HepG2 (cell line): ENCODE measurements around the gene SHROOM1. TPM values are rescaled to one million over a fixed set of nuclear protein-coding genes. Genes with fewer than 3 reads are reported as not detected.

Experiments used
- ATAC-seq: fragments of 200-7000 bp; cut with Tn5 transposase; 3 replicates; pipeline ENCODE4 v1.9.1; 2020; ENCODE audit warnings: mild to moderate bottlenecking, moderate library complexity
- BruUV-seq: library from RNA; stranded (reverse); fragments of 400-500 nt; replicated peaks from 2 replicates; lab custom pipeline; 2021; lab: Mats Ljungman, UMichigan
- CTCF ChIA-PET: fragments of 300-600 bp; formaldehyde crosslinking; extraction: SDS; loops from one replicate; lab custom pipeline; 2021; ENCODE audit warnings: low total read pairs, inconsistent platforms, low intra/inter-chr PET ratio; lab: Yijun Ruan, JAX
- POLR2A ChIA-PET: fragments of 350-600 bp; sonication (Branson Sonifier 250); formaldehyde crosslinking; loops from one replicate; lab custom pipeline; 2020; ENCODE audit warnings: antibody characterized with exemption, inconsistent platforms; lab: Yijun Ruan, JAX
- DNase-seq: peaks from one replicate; pipeline ENCODE4 v3.0.0-alpha.2; 2015; ENCODE audit warnings: low spot score
- FAIRE-seq: peaks from 3 replicates; lab custom pipeline; 2011; peaks lifted over from hg19 to GRCh38; lab: Jason Lieb, UNC
- H2AFZ ChIP-seq: one replicate; pipeline ENCODE4 v1.6.1; 2011; ENCODE audit warnings: low read length, inconsistent platforms
- H3K27ac ChIP-seq: fragments of 300-600 bp; 3 replicates; pipeline ENCODE4 v1.8.0; 2011; ENCODE audit warnings: mixed run types, mild to moderate bottlenecking, mixed read lengths, low read length, inconsistent platforms; ENCODE audit not compliant: insufficient read depth; ENCODE audit errors: extremely low read length
- H3K27me3 ChIP-seq, 2 experiments: fragments of 200-600 bp in 1 of 2; 2 replicates in 1 of 2; 3 replicates in 1 of 2; pipeline versions ENCODE4 v1.6.0 to v1.8.0; 2011; ENCODE audit warnings: low read length in 2 of 2, mild to moderate bottlenecking in 2 of 2, moderate library complexity in 2 of 2, inconsistent platforms in 1 of 2; ENCODE audit not compliant: insufficient read depth in 2 of 2, control insufficient read depth in 1 of 2
- H3K36me3 ChIP-seq, 2 experiments: fragments of 200-600 bp in 1 of 2; replicated peaks in 1 of 2; 2 replicates in 1 of 2; 3 replicates in 1 of 2; pipeline versions ENCODE4 v1.5.1 to v1.8.0; 2011; ENCODE audit warnings: low read length in 2 of 2, inconsistent platforms in 1 of 2; ENCODE audit not compliant: insufficient read depth in 2 of 2, control insufficient read depth in 1 of 2
- H3K4me1 ChIP-seq: 2 replicates; pipeline ENCODE4 v1.5.1; 2012; ENCODE audit warnings: low read length, inconsistent platforms; ENCODE audit not compliant: insufficient read depth
- H3K4me2 ChIP-seq: 2 replicates; pipeline ENCODE4 v1.6.0; 2011; ENCODE audit warnings: low read depth, low read length, inconsistent platforms
- H3K4me3 ChIP-seq, 3 experiments: fragments of 200-600 bp in 1 of 3; sonication (generic), shearing (Covaris generic) in 1 of 3; replicated peaks in 1 of 3; 2 replicates each; pipeline ENCODE4 v1.5.1; 2011 to 2016; ENCODE audit warnings: low read length in 3 of 3, inconsistent platforms in 2 of 3, low read depth in 2 of 3, mild to moderate bottlenecking in 2 of 3, control low read depth in 1 of 3, mixed read lengths in 1 of 3; ENCODE audit not compliant: insufficient read depth in 1 of 3
- H3K79me2 ChIP-seq: one replicate; pipeline ENCODE4 v1.6.1; 2011; ENCODE audit warnings: low read length, inconsistent platforms; ENCODE audit not compliant: insufficient read depth
- H3K9ac ChIP-seq: 2 replicates; pipeline ENCODE4 v1.6.0; 2011; ENCODE audit warnings: mild to moderate bottlenecking, low read depth, low read length, inconsistent platforms; ENCODE audit not compliant: insufficient read depth
- H3K9me3 ChIP-seq: 2 replicates; pipeline ENCODE4 v1.5.1; 2012; ENCODE audit warnings: mild to moderate bottlenecking, low read length
- H4K20me1 ChIP-seq: 2 replicates; pipeline ENCODE4 v1.6.0; 2011; ENCODE audit warnings: inconsistent platforms, mild to moderate bottlenecking, low read length, moderate library complexity; ENCODE audit not compliant: insufficient read depth
- CREM ChIP-seq, 2 experiments: sonication (generic) in 1 of 2; formaldehyde crosslinking in 1 of 2; IDR thresholded peaks; 2 replicates each; pipeline versions ENCODE4 v1.4.0 to v1.6.1; 2016 to 2020; ENCODE audit warnings: antibody characterized with exemption in 1 of 2, mild to moderate bottlenecking in 1 of 2, missing genetic modification reagents in 1 of 2
- EP300 ChIP-seq, 3 experiments: sonication (generic) in 1 of 3; formaldehyde crosslinking in 1 of 3; IDR thresholded peaks; 2 replicates each; pipeline versions ENCODE4 v1.5.1 to v1.6.1; 2011 to 2020; ENCODE audit warnings: low read depth in 2 of 3, low read length in 2 of 3, borderline replicate concordance in 1 of 3, improper control_type of control experiment in 1 of 3, mild to moderate bottlenecking in 1 of 3, missing genetic modification reagents in 1 of 3, moderate library complexity in 1 of 3
- FOXP1 ChIP-seq, 2 experiments: fragments of 450-650 bp in 1 of 2; IDR thresholded peaks; 2 replicates each; pipeline ENCODE4 v1.6.1; 2017 to 2018; ENCODE audit warnings: antibody characterized with exemption in 1 of 2
- HNF1B ChIP-seq: sonication (generic); formaldehyde crosslinking; IDR thresholded peaks from 2 replicates; pipeline ENCODE4 v1.5.1; 2020; ENCODE audit warnings: mild to moderate bottlenecking, moderate library complexity, missing genetic modification reagents
- KMT2A ChIP-seq: sonication (generic); formaldehyde crosslinking; IDR thresholded peaks from 2 replicates; pipeline ENCODE4 v1.4.0; 2020; ENCODE audit warnings: missing genetic modification reagents
- POLR2AphosphoS5 ChIP-seq: IDR thresholded peaks from 2 replicates; pipeline ENCODE4 v1.6.1; 2012; ENCODE audit warnings: low read depth, low read length
- SALL1 ChIP-seq: sonication (generic); formaldehyde crosslinking; IDR thresholded peaks from 2 replicates; pipeline ENCODE4 v1.8.0; 2022; ENCODE audit warnings: mild to moderate bottlenecking, missing genetic modification reagents
- SAP130 ChIP-seq: IDR thresholded peaks from 2 replicates; pipeline ENCODE4 v1.6.1; 2016; ENCODE audit warnings: low read depth
- SUZ12 ChIP-seq: fragments of 150-350 bp; IDR thresholded peaks from 2 replicates; pipeline ENCODE4 v1.6.1; 2014; ENCODE audit warnings: low read depth, low read length
- TP53 ChIP-seq: sonication (generic); formaldehyde crosslinking; conservative IDR thresholded peaks from 2 replicates; pipeline ENCODE4 v1.4.0; 2020; ENCODE audit warnings: missing genetic modification reagents
- ZNF710 ChIP-seq: sonication (generic); formaldehyde crosslinking; IDR thresholded peaks from 2 replicates; pipeline ENCODE4 v1.5.0; 2020; ENCODE audit warnings: mild to moderate bottlenecking, missing genetic modification reagents, borderline replicate concordance
- ZNF761 ChIP-seq: sonication (generic); formaldehyde crosslinking; conservative IDR thresholded peaks from 2 replicates; pipeline ENCODE4 v1.4.0; 2020; ENCODE audit warnings: mild to moderate bottlenecking, missing genetic modification reagents
- WGBS: methylation state at CpG from one replicate; pipeline ENCODE4 v1.1.6; 2017; ENCODE audit warnings: low lambda C conversion rate; 5-methylcytosine and 5-hydroxymethylcytosine counted together
- in situ Hi-C: cut with HindIII; loops from 2 replicates; pipeline ENCODE4 v1.10.0; 2017; ENCODE audit warnings: low pct_unique_long_range_greater_than_20kb; ENCODE audit not compliant: extremely low pct_ligation_motif_present
- intact Hi-C: fragments of 100-400 bp; cut with micrococcal nuclease; formaldehyde crosslinking; loops from one replicate; pipeline ENCODE4 v1.10.0; 2022; ENCODE audit not compliant: unreplicated experiment
- polyA plus RNA-seq, 8 experiments: library from polyadenylated mRNA; depleted of rRNA in 3 of 8; stranded (reverse) in 7 of 8; unstranded in 1 of 8; fragments of >200 nt; fragmentation: Illumina TruSeq in 4 of 8; extraction: Trizol in 4 of 8; gene quantifications; 2 replicates each; pipeline versions ENCODE4 v1.2.1 to v1.2.3, GENCODE V29; 2011 to 2016; ENCODE audit warnings: low read depth in 4 of 8, missing spikeins in 1 of 8, mixed read lengths in 1 of 8; ENCODE audit not compliant: insufficient read depth in 1 of 8
- total RNA-seq, 5 experiments: library from RNA; depleted of rRNA; stranded (reverse); fragments of >200 nt; fragmentation: Illumina TruSeq; extraction: Trizol; gene quantifications; 2 replicates each; pipeline ENCODE4 v1.2.3, GENCODE V29; 2016; ENCODE audit warnings: low read depth in 1 of 5
- TF ChIP-seq, protein P1 (sequence below): sonication (generic); formaldehyde crosslinking; IDR thresholded peaks from 2 replicates; pipeline ENCODE4 v1.4.0; 2020; ENCODE audit warnings: missing genetic modification reagents

Gene SHROOM1
- total and polyA plus RNA-seq, 2 of the 13 experiments (the other 11 are each of a cell fraction or from before 2014, with no cell fraction given), result 18.2 to 25.7 TPM

- TF ChIP-seq KMT2A (CRISPR knock-in tag) (no peak), TP53 (no peak)
Observed at GRCh38 chr5:132877466-132877865, 47.0 kb upstream of the SHROOM1 start (continued).

DNA sequence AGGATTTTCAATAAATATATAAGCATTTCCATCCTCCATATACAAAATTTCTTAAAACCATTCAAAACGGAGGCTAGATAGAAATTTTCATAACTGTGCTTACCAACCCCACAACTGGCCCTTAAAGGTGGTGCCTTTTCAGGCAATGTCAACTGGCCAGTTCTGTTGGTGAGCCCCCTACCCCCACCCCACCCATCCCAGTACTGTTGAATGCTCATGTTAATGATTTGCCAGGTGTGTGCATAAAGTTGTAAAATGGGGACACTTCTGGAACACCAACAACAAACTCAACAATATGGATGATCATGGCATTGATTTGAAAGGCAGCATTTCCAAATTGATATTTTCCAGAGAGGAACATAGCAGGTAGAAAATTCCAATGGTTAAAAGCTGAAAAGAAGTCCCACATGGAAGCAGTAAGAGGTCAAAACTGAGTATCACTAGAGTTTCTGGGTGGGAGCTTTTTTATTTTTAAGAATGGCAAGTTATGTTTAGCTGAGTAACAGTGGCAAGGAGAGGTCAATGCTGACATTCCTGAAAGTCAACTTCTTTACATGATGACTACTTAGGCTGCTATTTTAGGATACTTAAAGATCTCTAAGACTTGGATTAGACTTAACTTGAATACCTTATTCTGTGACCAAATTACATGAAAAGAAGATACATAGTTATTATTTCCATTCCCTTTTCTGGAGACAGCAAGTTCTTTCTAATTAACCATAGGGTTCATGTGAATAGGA, 45.7 kb upstream of the SHROOM1 start:
- H3K27ac ChIP-seq, result peak overlapping the region; percentile 95
- H3K79me2 ChIP-seq, result peaks cover 13% of the 10 kb centered on the region
- CTCF ChIA-PET, result no interaction called here
- H4K20me1 ChIP-seq, result no peaks in the 10 kb centered on the region
- intact Hi-C loops (no loop called here), in situ Hi-C loops (no loop called here)
- no peaks in the 10 kb centered on the region; a peak in 1 of 5 replicates for H3K27me3 ChIP-seq
- WGBS, result 56% methylated on average over 1 of the region's 1 CpG
- H3K36me3 ChIP-seq, result peaks cover 10 to 20% of the 10 kb centered on the region in 2 experiments
- no peak overlapping the region for H2AFZ ChIP-seq
- peak overlapping the region; percentile 80 for H3K4me2 ChIP-seq
- BruUV-seq, result no TSS peak
- H3K4me1 ChIP-seq, result peaks cover 72% of the 10 kb centered on the region
- no peak overlapping the region for H3K9ac ChIP-seq
- ATAC-seq (no peak), DNase-seq (no peak), FAIRE-seq (no peak)
- no peaks in the 10 kb centered on the region for H3K9me3 ChIP-seq
- no peak overlapping the region; a peak in 3 of 6 replicates for H3K4me3 ChIP-seq
- POLR2A ChIA-PET, result interaction anchor here (1.0 to 1.4 kb wide), 2 partner anchors 9 to 44 kb away, joined by 4 to 5 read pairs; partner anchors contain the start of gene UQCRQ
- TF ChIP-seq POLR2AphosphoS5, result peak; percentile 62
- no peak for TF ChIP-seq SUZ12
- no peak for TF ChIP-seq FOXP1 (IDR thresholded peaks at IDR 0.05)
- peak; percentile 9; the same call in 1 of the 2 replicates for TF ChIP-seq FOXP1 (CRISPR knock-in tag; IDR thresholded peaks at IDR 0.05)
- TF ChIP-seq SALL1, result 0 out of 2 replicates have a peak, but pooled peaks have one; percentile 23
- TF ChIP-seq SAP130 (CRISPR knock-in tag), result peak; percentile 55
- peak; percentile 68 for TF ChIP-seq HNF1B (CRISPR knock-in tag)
- TF ChIP-seq EP300 (IDR thresholded peaks at IDR 0.05; ENCODE audit: low read depth in 2 of 2, low read length in 2 of 2), result 0 out of 4 replicates have a peak, but pooled peaks of 1 of the 2 experiments have one; percentile 20
- no peak for TF ChIP-seq EP300 (CRISPR knock-in tag; IDR thresholded peaks at IDR 0.05; ENCODE audit: borderline replicate concordance)
- TF ChIP-seq ZNF761, result no peak
- TF ChIP-seq, protein P1, sequence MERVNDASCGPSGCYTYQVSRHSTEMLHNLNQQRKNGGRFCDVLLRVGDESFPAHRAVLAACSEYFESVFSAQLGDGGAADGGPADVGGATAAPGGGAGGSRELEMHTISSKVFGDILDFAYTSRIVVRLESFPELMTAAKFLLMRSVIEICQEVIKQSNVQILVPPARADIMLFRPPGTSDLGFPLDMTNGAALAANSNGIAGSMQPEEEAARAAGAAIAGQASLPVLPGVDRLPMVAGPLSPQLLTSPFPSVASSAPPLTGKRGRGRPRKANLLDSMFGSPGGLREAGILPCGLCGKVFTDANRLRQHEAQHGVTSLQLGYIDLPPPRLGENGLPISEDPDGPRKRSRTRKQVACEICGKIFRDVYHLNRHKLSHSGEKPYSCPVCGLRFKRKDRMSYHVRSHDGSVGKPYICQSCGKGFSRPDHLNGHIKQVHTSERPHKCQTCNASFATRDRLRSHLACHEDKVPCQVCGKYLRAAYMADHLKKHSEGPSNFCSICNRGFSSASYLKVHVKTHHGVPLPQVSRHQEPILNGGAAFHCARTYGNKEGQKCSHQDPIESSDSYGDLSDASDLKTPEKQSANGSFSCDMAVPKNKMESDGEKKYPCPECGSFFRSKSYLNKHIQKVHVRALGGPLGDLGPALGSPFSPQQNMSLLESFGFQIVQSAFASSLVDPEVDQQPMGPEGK (CRISPR knock-in tag), result peak; percentile 45; the same call in 1 of the 2 replicates
- no peak for TF ChIP-seq ZNF710 (CRISPR knock-in tag)
- TF ChIP-seq CREM (IDR thresholded peaks at IDR 0.05), result peak; percentile 24; the same call in 1 of the 2 replicates
- TF ChIP-seq CREM (CRISPR knock-in tag; IDR thresholded peaks at IDR 0.05), result no peak
